Measurements from ENCODE around the gene TMEM109.

DNA sequence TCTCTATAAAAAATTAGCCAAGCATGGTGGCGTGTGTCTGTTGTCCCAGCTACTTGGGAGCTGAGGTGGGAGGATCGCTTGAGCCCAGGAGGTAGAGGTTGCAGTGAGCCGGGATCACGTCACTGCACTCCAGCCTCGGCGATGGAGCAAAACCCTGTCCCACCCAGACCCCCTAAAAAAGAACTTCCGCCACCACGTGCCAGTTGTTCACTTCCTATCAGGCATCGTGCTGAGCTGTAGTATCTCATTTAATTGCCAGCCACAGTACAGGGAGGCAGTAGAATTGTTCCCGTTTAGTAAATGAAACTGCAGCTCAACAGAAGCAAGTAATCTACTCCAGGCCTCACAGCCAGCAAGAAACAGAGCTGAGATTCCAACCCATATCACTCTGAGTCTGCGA, 7.3 kb downstream of the TMEM109 start:
- TF ChIP-seq POU6F1 (CRISPR knock-in tag; IDR thresholded peaks at IDR 0.05; ENCODE audit: borderline replicate concordance, low read depth) (no peak), OSR1 (CRISPR knock-in tag; IDR thresholded peaks at IDR 0.05) (no peak), PATZ1 (CRISPR knock-in tag; IDR thresholded peaks at IDR 0.05; ENCODE audit: borderline replicate concordance) (no peak), ARNTL (CRISPR knock-in tag; IDR thresholded peaks at IDR 0.05; ENCODE audit: borderline replicate concordance, low read depth) (no peak), CSDC2 (CRISPR knock-in tag; IDR thresholded peaks at IDR 0.05) (no peak), ZNF8 (CRISPR knock-in tag; IDR thresholded peaks at IDR 0.05) (no peak), TOX (CRISPR knock-in tag; IDR thresholded peaks at IDR 0.05; ENCODE audit: borderline replicate concordance) (no peak), ZFP3 (CRISPR knock-in tag; IDR thresholded peaks at IDR 0.05) (no peak), ZNF565 (CRISPR knock-in tag; conservative IDR thresholded peaks at IDR 0.05; ENCODE audit: low read depth) (no peak), RARB (CRISPR knock-in tag; IDR thresholded peaks at IDR 0.05) (no peak), CREB5 (CRISPR knock-in tag; IDR thresholded peaks at IDR 0.05; ENCODE audit: low read depth) (no peak), SNAI2 (CRISPR knock-in tag; IDR thresholded peaks at IDR 0.05) (no peak)
- TF ChIP-seq, protein P1, sequence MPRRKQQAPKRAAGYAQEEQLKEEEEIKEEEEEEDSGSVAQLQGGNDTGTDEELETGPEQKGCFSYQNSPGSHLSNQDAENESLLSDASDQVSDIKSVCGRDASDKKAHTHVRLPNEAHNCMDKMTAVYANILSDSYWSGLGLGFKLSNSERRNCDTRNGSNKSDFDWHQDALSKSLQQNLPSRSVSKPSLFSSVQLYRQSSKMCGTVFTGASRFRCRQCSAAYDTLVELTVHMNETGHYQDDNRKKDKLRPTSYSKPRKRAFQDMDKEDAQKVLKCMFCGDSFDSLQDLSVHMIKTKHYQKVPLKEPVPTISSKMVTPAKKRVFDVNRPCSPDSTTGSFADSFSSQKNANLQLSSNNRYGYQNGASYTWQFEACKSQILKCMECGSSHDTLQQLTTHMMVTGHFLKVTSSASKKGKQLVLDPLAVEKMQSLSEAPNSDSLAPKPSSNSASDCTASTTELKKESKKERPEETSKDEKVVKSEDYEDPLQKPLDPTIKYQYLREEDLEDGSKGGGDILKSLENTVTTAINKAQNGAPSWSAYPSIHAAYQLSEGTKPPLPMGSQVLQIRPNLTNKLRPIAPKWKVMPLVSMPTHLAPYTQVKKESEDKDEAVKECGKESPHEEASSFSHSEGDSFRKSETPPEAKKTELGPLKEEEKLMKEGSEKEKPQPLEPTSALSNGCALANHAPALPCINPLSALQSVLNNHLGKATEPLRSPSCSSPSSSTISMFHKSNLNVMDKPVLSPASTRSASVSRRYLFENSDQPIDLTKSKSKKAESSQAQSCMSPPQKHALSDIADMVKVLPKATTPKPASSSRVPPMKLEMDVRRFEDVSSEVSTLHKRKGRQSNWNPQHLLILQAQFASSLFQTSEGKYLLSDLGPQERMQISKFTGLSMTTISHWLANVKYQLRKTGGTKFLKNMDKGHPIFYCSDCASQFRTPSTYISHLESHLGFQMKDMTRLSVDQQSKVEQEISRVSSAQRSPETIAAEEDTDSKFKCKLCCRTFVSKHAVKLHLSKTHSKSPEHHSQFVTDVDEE (CRISPR knock-in tag; IDR thresholded peaks at IDR 0.05): no peak

Data from SK-N-SH treated with all-trans-retinoic acid at 6 μM for 48 hours (cell line).